Stimulated activated CD4-positive, alpha-beta T cell treated with anti-CD3 and anti-CD28 coated beads, Interleukin-4, amount 100 ng/mL, for 4 hours (primary cell): Measurements from ENCODE around the gene CHST8.

Source experiments
- DNase-seq, 2 experiments: peaks; one replicate each; pipeline ENCODE4 v3.0.0-alpha.2; 2020

The CHST8 gene

DNA sequence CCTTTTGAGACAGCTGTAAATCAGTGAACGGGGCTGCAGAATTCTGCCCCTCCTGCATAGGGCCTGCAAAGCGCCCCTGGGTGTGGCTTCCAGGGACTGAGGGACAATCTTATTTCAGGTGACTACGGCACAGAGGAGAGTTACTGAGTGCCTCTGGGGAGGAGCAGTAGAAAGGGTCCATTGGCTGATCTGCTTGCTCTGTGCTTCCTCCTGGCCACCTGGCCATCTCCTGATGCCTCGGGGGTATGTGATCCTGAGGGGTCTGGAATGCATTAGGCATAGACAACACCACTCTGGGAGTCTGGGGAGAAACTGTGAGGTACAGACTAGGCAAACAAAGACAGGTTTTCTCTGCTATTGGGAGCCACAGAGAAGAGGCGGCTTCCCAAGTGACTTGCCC lies 177.7 kb downstream of the CHST8 start:
- no peak for DNase-seq

DNA sequence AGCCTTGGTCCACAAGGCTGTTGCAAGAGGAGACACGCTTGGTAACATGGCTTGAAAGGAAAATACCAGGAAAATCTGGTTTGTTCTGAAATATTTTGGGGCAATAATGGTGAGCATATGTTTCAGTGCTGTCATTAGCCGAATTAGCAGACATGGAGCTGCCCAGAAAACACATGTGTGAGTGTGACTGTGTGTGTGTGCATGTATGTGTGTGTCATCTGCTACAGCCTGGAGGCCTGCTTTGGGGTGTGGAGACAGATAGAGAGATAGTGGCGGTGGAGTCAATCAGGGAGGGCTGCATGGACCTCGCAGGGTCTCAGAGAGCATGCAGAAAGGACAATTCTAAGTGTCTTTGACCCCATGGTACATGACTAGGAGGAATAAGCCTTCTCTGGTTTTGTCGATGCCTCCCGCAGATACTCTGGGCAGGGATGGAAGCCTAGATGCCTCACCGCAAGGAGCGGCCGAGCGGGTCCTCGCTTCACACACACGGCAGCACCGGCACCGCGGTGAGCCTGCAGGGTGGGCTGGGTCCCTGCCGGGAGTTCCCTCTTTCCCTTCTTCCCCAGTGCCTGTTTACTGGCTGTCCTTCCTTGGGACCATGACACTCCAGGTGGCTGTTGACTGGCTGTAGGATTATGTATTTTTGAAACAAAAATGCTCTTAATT lies 178.4 kb downstream of the CHST8 start:
- no peak for DNase-seq

DNA sequence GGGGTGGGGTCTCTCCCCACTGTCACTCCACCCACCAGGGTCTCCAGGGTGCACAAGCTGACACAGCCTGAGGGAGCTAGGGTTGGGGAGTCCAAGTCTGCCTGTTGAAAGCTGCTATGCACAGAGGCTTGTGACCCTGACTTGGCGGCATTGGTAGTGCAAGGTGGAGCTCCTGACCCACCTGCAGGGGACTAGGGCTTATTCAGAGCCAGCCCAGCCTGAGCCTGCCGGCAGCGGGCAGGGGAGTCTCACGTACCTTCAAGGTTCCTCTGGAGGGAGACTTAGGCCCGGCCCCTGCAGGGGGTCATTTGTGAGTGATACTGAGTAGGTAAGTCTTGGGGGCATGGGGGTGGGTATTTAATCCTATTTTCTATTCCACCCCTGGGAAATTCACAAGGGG lies 179.7 kb downstream of the CHST8 start:
- DNase-seq, result no peak

DNA sequence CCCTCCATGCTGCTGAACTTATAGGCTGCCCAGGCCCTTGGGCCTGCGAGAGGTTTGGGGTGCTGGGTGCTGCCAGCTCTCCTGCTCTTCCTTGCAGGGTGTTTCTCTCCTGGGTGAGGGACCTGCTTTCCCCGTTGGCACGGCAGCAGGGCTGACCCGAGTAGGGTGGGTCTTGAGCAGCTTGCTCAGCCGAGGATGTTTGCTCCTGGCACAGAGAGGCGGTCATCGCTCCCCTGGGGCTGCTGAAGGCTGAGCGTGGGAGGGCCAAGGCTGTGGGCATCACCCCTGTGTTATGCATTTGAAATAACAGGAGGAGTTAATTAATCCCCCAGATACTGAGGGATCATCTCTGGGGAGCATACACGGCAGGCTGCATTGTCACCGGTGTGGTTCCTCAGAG lies 180.2 kb downstream of the CHST8 start:
- DNase-seq, result no peak

DNA sequence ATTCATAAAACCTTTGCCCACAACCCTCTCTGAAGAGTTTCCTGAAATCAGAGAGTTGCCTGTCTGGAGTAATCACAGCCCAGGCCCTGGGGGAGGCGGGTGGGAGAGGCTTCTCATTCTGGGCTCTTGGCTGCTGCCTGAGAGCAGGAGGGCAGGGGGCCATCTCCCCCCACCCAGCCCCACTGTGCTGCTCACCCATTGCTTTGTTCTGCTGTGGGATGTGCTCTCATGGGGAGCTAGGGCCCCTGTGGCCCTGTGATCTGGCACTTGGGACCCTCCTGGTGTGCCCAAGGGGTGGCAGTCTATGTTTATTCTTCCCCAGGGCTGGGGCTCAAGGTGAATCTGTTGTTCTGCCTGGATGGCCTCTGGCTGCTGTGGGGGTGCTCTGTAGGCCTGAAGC lies 181.0 kb downstream of the CHST8 start:
- DNase-seq, result no peak

DNA sequence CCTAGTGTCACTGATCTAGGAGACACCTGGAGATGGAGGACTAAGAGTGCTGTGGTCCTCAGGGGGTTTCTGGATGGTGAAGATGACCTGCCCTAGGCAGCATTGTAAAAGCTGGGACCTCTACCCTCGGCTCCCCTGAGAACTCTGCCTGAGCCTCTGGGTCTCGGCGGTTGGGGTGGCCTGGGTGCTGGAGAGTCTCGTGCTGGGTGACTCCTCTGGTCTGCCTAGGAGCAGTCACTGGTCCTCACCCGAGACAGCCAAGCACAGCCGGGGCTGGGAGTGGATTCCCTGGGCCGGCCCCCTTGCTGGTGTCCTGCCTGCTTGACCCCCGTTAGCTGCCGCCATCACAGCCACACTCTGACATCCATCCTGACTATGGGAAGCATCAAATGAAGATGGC lies 181.6 kb downstream of the CHST8 start:
- DNase-seq, result no peak

DNA sequence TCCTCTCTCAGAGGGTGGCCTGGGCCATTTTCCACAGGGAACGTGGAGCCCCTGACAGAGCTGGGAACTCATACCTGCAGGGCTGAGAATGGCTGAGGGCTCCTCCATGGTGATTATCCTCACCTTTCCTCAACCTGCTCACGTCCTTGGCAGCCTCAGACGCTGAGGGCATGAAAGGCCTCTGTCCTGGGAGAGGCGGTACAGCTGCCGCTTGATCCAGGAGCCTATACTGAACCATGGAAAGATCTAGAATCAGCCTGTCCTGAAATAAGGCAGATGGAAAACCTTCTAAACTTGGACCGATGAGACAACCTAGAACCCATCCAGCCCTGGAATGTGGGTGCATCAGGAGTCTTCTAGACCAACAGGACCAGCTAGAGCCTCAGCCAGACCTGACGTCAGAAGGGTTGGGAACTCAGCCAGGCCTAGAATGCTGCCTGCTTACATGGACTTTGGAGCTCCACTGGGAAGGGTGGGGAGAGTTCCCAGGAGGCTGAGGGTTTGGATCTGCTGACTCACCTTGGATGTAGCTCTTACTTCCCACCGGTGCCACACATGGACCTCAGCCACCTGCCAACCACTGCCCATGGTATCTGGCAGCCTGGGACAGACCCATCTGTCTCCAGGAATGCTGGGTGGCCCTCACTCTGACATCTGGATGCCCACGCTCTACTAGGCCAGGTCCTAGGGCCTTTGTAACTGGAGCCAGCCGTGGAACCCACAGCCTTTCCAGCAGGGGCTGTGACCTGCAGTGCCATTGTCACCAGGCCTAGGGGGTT lies 182.5 kb downstream of the CHST8 start:
- no peak for DNase-seq

DNA sequence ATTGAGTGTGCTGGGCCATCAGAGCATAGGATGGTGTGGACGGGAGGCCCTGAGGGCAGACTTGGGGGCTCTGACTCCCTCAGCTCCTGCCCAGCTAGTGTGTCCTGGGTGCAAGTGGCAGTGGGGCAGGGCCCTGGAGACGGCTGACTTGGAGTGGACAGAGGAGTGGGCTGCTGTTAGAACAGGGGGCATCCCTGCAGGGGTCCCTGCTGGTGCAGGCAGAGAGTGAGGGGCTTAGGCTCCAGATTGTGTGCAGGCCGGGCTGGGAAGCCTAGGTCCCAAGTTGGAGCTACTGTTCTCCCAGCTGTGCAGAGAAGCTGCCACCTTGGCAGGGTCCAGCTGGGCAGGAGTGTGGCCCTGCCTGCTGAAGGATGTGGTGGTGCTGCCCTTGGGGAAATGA lies 183.6 kb downstream of the CHST8 start:
- no peak for DNase-seq

DNA sequence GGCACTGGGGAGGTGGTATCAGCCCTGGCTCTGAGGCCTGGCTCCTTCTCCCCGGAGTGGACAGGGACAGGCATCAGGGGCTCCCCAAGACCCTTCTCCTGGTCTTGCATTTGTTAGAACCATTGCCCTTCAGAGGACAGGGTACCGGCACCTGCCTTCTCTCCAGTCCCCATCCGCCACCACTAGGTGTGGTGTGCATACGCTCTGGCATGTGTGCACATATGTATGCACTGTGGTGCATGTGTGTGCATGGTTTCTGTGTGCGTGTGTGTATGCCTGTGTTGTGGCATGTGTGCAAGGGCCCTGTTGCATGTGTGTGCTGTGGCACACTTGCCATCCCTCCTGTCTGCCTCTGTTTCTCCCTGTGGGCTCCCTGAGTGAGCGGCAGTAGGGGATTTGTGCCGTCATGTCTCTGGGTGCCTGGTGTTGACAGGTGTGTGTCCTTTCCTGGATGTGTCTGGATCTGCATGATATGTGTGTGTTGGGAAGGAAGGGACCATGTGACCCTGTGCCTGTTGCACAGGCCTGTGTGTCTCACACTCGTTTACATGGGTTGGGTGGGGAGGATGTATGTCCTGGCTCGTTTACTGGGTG lies 184.2 kb downstream of the CHST8 start:
- no peak for DNase-seq

DNA sequence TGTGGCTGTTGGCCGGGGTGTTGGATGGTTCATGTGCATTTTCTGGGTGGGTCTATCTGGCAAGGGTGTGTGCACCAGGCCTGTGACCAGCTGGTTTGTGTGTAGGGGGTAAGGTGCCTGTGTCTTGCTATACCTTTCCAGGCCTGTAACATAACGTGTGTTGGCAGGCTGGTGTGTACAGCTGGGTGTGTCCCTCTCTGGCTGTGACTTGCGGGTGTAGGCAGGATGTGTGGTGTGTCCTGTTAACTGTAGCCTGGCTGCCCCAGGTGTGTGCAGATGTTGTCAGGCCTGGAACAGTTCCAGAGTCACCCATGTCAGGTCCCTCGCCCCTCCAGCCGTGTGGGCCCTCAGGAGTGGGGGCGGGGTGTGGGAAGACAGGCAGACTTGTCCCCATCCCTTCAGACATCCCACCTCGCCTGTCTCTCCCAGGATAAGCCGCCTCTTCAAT lies 184.7 kb downstream of the CHST8 start:
- no peak for DNase-seq

DNA sequence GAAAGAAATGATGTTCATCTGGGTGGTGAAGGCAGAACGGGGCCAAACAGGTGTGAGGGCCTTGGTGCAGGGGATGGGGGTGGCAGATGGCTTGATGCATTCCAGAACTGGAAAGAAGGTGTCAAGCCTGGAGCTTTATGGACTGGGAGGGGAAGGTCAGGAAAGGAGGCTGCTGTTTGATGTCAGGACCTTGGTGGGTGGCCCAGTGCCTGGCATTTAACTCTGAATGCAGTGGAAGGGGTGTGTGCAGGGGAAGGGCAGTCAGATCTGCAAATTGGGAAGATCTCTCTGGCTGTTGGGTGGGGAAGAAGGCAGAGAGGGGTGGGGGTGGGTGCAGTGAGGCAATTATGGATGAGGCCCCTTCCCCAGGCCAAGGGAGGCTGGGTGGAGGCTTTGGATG lies 186.6 kb downstream of the CHST8 start:
- no peak for DNase-seq

DNA sequence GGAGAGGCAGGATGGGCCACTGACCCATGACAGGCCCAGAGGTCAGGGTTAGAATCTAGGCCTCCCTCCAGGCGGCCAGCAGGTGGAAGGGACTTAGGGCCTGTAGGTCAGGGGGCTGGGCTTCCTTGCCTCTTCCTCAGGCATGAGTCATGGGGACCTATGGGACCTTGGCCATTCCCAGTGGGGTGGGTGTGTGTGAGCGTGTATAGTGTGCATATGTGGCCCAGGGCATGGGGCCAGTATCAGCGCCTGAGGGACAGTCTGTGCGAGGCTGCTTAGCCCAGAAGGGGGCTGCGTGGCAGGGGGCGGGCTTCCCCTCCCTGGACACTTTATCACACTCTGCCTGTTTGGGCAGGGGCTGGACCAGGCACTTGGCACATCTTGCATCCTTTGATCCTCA lies 188.2 kb downstream of the CHST8 start:
- DNase-seq, result no peak

DNA sequence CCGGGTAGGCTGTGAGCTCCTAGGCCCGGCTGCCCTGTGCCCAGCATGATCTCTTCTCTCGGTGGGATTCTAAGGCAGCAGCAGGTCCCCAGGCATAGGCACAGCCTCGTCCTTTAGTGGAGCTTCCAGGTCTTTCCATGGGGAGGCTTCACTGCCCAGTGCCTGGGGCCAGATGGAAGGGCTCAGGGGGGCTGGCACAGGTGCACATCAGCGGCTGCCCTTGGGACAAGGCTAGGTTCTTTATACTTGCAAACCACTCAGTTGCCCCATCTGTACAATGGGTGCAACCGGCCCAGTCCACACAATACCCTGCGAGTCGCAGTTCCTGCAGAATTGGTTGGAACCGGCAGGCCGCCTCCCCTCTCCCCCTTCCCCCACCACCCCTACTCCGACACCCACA lies 189.1 kb downstream of the CHST8 start:
- DNase-seq, result no peak

DNA sequence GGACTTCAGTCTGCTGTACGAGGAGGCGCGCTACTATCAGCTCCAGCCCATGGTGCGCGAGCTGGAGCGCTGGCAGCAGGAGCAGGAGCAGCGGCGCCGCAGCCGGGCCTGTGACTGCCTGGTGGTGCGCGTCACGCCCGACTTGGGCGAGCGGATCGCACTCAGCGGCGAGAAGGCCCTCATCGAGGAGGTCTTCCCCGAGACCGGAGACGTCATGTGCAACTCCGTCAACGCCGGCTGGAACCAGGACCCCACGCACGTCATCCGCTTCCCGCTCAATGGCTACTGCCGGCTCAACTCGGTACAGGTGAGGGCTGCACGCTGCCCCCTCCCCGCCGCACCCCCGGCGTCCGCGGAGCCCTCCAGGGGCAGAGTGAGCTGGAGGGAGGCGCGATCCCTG lies 189.5 kb downstream of the CHST8 start:
- DNase-seq, result no peak

DNA sequence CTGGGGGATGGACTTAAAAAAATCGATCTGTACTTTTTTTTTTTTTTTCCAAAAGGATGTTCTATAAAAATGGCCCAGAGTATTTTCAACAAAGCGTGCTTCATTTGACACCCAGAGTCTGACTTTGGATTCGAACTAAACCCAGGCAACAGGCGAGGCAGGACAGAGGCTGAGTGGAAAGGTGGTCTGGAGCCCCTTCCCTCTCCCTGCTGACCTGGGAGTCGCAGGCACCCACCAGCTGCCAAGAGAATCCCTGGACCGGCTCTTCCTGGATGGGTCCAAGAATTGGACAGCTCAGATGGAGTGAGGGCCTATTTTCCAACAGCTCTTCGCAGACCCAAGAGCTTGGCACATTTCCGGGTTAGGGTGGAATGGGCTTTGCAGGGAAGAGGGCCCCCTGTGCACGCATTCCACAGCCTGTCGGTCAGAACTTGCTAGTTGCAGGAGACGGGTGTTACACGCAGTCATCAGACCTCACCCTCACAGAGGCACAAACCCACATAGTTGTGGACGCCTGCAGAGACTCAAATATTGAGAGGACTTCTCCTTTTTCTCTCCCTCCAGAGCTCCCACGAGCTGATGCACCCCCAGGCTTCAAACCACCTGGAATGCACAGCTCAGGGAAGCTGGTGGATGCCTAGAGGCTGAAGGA lies 190.1 kb downstream of the CHST8 start:
- no peak for DNase-seq

DNA sequence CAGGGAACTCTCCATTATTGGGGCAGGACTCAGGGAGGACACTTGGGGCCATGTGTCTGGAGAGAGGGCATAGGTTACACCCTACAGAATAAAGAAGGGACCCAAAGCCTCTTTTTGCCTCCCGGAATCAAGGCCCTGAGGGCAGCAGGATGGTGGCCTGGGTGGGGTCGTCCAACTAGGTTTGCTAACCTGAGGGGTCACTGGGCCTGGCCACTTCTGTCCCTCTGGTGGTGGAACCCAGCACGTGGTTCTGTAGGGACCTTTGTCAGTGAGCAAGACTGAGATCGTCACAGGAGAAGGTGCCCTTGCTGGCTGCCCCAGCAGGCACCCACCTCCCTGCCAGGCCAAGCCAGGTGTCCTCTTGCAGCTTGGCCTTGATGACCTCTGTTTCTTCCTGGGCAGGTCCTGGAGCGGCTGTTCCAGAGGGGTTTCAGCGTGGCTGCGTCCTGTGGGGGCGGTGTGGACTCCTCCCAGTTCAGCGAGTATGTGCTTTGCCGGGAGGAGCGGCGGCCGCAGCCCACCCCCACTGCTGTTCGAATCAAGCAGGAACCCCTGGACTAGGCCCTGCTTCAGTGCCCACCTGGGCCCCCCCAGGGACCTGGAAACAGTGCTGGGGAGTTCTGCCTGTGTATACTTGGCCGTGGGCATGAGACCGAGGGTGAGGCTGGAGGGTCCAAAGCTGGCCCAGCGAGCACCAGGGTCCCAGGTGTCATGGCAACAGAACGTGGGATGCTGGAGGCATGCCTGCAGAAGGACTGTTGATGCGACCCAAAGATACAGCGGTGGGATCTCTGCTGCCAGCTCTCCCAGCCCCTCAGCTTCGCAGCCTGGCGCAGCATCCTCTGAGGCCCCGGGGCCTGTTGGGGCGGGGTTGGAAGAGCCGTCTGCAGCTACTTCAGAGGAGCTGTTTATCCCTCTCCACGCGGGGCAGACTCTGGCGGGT lies 190.9 kb downstream of the CHST8 start:
- DNase-seq, result no peak

DNA sequence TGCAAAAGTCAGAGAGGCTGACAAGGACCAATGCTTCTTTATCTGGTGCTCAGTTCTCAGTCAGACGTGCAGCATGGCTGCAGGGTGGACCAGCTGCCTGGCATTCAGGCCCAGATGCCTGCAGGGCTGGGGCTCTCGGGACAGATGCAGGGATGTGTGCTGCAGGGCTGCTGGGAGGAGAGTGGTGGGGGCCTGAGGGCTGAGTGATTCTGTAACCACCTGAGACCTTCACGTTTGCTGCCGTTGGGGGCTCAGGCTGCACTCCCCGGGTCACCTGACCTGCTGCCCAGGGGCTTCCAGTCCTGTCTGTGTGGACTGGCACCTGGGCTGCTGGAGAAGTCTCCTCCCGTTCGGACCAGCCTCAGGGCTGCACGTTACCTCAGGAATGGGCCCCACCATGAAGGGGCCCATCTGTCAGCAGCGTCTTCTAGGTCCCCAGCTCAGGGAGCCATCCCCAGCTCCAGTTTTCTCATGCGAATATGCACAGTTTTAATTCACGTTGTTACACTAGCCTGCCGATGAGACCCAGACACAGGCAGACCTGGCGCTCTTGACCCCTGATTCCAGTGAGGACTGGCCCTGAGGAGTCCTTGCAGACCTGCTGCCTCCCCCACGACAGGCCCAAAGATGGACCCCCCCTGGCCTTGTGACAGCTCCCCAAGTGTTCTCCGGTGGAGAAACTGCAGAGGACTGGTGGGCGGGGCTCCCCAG lies 191.8 kb downstream of the CHST8 start:
- DNase-seq, result no peak

DNA sequence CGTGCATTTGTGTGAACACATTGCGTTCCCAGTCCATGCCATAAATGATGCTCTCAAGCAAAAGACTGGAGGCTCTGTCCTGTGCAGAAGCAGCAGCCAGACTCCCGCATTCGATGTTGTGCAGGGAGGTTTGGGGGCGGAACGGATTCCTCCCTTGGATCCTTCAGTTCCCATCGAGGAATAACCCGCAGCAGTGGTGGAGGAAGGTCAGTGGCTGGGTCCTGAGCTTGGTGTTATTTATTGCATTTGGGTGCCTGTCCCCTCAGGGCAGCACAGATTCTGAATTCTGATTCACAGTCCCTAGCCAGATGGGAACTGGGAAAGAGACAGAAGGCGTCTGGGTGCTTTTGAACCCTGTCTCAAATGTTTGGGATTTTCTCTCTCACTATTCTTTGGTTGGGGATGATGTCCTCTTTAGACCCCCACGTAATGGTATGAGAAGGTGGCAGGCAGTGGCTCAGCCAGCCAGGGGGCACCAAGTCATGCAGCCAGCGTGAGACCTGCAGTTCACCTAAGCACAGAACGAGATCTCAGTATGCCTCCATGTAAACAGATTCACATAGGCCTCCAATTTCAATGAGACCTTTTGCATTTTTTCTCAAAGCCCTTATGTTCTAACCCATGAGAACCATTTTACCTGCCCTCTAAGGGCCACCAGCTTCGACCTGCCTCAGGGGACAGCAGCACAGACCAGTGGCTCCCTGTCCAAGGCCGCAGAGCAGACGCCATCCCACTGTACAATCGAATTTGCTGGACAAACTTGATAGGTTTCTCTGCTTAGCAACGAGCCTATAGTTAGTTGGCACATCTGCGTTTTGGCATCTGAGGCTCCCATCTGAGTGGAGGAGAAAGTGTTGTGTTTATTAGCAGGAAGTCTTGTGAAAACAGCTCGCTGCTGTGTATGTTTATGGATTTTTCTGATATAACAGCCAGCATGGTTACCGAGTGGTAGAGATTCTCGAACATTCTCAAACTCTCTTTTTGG lies 192.7 kb downstream of the CHST8 start:
- no peak for DNase-seq

DNA sequence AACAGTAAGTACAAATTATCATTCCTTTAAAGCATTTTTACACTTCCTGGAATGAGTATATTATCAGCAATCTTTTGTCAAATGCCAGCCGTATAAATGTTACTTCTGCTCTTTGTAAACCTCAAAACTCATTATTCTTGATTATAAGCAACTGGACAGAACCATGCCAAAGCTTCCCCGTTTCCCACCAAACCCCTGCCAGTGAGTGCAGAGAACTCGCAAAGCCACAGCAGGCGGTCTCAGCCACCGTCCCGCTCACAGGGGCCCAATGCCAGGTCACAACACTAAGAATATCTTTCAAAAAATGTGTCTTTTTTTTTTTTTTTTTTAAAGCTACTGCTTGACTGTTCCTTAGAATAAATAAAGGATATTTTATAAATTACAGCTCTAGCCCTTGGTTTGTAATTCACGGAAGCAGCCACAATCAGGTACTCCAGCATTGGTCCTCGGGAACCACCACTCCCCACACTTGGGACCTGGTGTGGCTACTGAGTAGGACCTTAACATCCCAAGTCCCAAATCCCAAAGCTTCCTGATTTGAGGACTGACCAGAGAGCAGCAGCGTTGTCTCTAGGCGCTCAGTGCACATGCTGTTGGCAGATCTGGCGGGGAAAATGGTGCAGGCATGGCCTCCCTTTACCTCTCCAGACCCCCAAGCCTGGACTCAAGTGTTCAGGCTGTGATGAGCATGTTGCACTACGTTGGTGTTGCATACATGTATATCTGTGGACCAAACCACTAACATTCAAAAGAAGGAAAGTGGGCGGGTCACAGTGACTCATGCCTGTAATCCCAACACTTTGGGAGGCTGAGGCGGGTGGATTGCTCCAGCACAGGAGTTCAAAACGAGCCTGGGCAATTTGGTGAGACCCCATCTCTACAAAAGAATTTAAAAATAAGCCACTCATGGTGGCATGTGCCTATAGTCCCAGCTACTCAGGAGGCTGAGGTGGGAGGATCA lies 193.9 kb downstream of the CHST8 start:
- no peak for DNase-seq
